Measurements from ENCODE around the gene SPINK14.

SPINK14 gene

DNA sequence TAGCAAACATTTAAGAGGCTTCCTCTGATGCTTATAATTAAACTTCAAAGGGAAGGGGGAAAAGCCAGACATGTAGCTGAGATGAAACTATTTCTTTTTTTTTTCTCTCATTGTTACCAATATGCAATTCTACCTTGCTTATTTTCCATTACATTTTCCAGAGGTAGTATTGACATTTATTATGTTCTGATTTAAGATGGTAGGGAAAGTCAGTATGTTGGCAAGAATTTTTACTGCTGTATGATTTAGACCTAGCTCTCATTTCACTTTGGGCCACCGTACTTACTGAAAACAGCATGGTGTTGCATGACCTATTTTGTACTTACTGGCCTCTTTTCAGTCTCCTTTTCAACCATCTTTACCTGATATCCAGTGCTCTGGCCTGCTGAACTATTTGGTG is 24.9 kb downstream of the SPINK14 start:
- TF ChIP-seq, protein P1, sequence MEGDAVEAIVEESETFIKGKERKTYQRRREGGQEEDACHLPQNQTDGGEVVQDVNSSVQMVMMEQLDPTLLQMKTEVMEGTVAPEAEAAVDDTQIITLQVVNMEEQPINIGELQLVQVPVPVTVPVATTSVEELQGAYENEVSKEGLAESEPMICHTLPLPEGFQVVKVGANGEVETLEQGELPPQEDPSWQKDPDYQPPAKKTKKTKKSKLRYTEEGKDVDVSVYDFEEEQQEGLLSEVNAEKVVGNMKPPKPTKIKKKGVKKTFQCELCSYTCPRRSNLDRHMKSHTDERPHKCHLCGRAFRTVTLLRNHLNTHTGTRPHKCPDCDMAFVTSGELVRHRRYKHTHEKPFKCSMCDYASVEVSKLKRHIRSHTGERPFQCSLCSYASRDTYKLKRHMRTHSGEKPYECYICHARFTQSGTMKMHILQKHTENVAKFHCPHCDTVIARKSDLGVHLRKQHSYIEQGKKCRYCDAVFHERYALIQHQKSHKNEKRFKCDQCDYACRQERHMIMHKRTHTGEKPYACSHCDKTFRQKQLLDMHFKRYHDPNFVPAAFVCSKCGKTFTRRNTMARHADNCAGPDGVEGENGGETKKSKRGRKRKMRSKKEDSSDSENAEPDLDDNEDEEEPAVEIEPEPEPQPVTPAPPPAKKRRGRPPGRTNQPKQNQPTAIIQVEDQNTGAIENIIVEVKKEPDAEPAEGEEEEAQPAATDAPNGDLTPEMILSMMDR (IDR thresholded peaks at IDR 0.05; ENCODE audit: low read depth, low read length): no peak
- TF ChIP-seq POLR2A (IDR thresholded peaks at IDR 0.05; ENCODE audit: extremely low read depth, insufficient read length): no peak
- TF ChIP-seq MYC (IDR thresholded peaks at IDR 0.05; ENCODE audit: low read depth, low read length): no peak
- no peak for TF ChIP-seq MAX (IDR thresholded peaks at IDR 0.05; ENCODE audit: low read depth, low read length)
- no peak for DNase-seq (ENCODE audit: low read depth)
- no peak overlapping the region for H3K4me3 ChIP-seq (ENCODE audit: low read depth, low read length)

GRCh38 chr5:148201151-148201550 is 32.8 kb downstream of the SPINK14 start:
- TF ChIP-seq MAX (IDR thresholded peaks at IDR 0.05; ENCODE audit: low read depth, low read length): no peak
- TF ChIP-seq, protein P1 (IDR thresholded peaks at IDR 0.05; ENCODE audit: low read depth, low read length): no peak
- no peak for TF ChIP-seq MYC (IDR thresholded peaks at IDR 0.05; ENCODE audit: low read depth, low read length)
- TF ChIP-seq POLR2A (IDR thresholded peaks at IDR 0.05; ENCODE audit: extremely low read depth, insufficient read length): no peak
- no peak for DNase-seq (ENCODE audit: low read depth)
- no peak overlapping the region for H3K4me3 ChIP-seq (ENCODE audit: low read depth, low read length)

GRCh38 chr5:148202531-148203203 is 34.3 kb downstream of the SPINK14 start, which contains the start of gene SPINK6:
SPINK6 (plus strand) TSS chr5:148203042; CDS start chr5:148203097, 55 bp downstream.
- DNase-seq (ENCODE audit: low read depth): no peak
- no peak within 1 kb of the TSS for H3K4me3 ChIP-seq (ENCODE audit: low read depth, low read length)
- TF ChIP-seq, protein P1 (IDR thresholded peaks at IDR 0.05; ENCODE audit: low read depth, low read length): no peak
- TF ChIP-seq POLR2A (IDR thresholded peaks at IDR 0.05; ENCODE audit: extremely low read depth, insufficient read length): no peak
- TF ChIP-seq MAX (IDR thresholded peaks at IDR 0.05; ENCODE audit: low read depth, low read length): no peak
- TF ChIP-seq MYC (IDR thresholded peaks at IDR 0.05; ENCODE audit: low read depth, low read length): no peak

- no peak overlapping the region for H3K4me3 ChIP-seq (ENCODE audit: low read depth, low read length)
- DNase-seq (ENCODE audit: low read depth): no peak
- no peak for TF ChIP-seq MAX (IDR thresholded peaks at IDR 0.05; ENCODE audit: low read depth, low read length)
- TF ChIP-seq, protein P1 (IDR thresholded peaks at IDR 0.05; ENCODE audit: low read depth, low read length): no peak
- TF ChIP-seq POLR2A (IDR thresholded peaks at IDR 0.05; ENCODE audit: extremely low read depth, insufficient read length): no peak
- no peak for TF ChIP-seq MYC (IDR thresholded peaks at IDR 0.05; ENCODE audit: low read depth, low read length)
Measured at GRCh38 chr5:148205044-148205806, 36.9 kb downstream of the SPINK14 start.

DNA sequence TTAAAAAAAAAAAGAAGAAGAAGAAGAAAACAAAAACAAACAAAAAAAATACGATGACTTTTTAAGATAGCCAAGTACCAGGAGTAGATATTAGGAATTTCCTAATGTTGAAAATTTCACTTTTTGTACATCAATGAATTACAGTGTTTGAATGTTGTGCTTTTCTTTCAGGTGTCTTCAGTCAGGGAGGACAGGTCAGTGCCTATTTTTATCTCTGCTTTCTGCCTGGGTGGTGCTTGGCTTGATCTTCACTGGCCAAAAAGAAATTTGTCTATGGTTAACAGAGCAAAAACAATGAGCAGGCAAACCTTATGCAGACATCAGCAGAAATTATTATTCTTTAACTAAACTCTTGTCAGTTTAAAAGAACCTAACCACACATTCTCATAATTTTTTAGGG is 37.5 kb downstream of the SPINK14 start:
- no peak overlapping the region for H3K4me3 ChIP-seq (ENCODE audit: low read depth, low read length)
- no peak for DNase-seq (ENCODE audit: low read depth)
- no peak for TF ChIP-seq MAX (IDR thresholded peaks at IDR 0.05; ENCODE audit: low read depth, low read length)
- no peak for TF ChIP-seq MYC (IDR thresholded peaks at IDR 0.05; ENCODE audit: low read depth, low read length)
- TF ChIP-seq, protein P1 (IDR thresholded peaks at IDR 0.05; ENCODE audit: low read depth, low read length): no peak
- TF ChIP-seq POLR2A (IDR thresholded peaks at IDR 0.05; ENCODE audit: extremely low read depth, insufficient read length): no peak
